GM23248 (cell line): Measurements from ENCODE around the gene NCOA3. TPM values are rescaled to one million over a fixed set of nuclear protein-coding genes. Genes with fewer than 3 reads are reported as not detected.

Experiments
- DNase-seq: peaks from one replicate; pipeline ENCODE4 v3.0.0-alpha.2; 2015
- H2AFZ ChIP-seq: fragments of 200-600 bp; sonication (generic); 2 replicates; pipeline ENCODE4 v1.6.1; 2016; ENCODE audit warnings: antibody characterized with exemption
- H3F3A ChIP-seq: fragments of 200-600 bp; sonication (generic); 2 replicates; pipeline ENCODE4 v1.6.1; 2016; ENCODE audit warnings: mild to moderate bottlenecking, antibody characterized with exemption, mixed run types; ENCODE audit not compliant: insufficient read depth
- H3K27ac ChIP-seq: fragments of 200-600 bp; sonication (generic); 2 replicates; pipeline ENCODE4 v1.5.1; 2016; ENCODE audit warnings: mild to moderate bottlenecking
- H3K27me3 ChIP-seq: fragments of 200-600 bp; sonication (generic); replicated peaks from 2 replicates; pipeline ENCODE4 v1.6.1; 2016; ENCODE audit warnings: mild to moderate bottlenecking; ENCODE audit not compliant: insufficient read depth
- H3K36me3 ChIP-seq: fragments of 200-600 bp; sonication (generic); 2 replicates; pipeline ENCODE4 v1.6.1; 2016; ENCODE audit warnings: low read depth, mild to moderate bottlenecking
- H3K4me1 ChIP-seq: fragments of 200-600 bp; sonication (generic); 2 replicates; pipeline ENCODE4 v1.6.1; 2016; ENCODE audit warnings: mild to moderate bottlenecking; ENCODE audit not compliant: insufficient read depth
- H3K4me2 ChIP-seq: fragments of 200-600 bp; sonication (generic); one replicate; pipeline ENCODE4 v1.6.1; 2016; ENCODE audit warnings: mild to moderate bottlenecking; ENCODE audit not compliant: unreplicated experiment
- H3K4me3 ChIP-seq: fragments of 200-600 bp; sonication (generic); 2 replicates; pipeline ENCODE4 v1.5.1; 2016; ENCODE audit warnings: mild to moderate bottlenecking
- H3K79me2 ChIP-seq: fragments of 200-600 bp; sonication (generic); 2 replicates; pipeline ENCODE4 v1.6.1; 2016; ENCODE audit warnings: mild to moderate bottlenecking; ENCODE audit not compliant: insufficient read depth
- H3K9ac ChIP-seq: fragments of 200-600 bp; sonication (generic); 2 replicates; pipeline ENCODE4 v1.6.1; 2016; ENCODE audit warnings: mild to moderate bottlenecking
- H3K9me2 ChIP-seq: fragments of 200-600 bp; sonication (generic); 2 replicates; pipeline ENCODE4 v1.6.1; 2016; ENCODE audit warnings: mixed run types, mild to moderate bottlenecking, moderate library complexity; ENCODE audit not compliant: insufficient read depth
- H3K9me3 ChIP-seq: fragments of 200-600 bp; sonication (generic); one replicate; pipeline ENCODE4 v1.6.1; 2017; ENCODE audit warnings: low read depth
- H4K20me1 ChIP-seq: fragments of 200-600 bp; sonication (generic); 2 replicates; pipeline ENCODE4 v1.6.0; 2016; ENCODE audit not compliant: insufficient read depth
- EZH2 ChIP-seq: fragments of 200-600 bp; sonication (generic); IDR thresholded peaks from 2 replicates; pipeline ENCODE4 v1.6.1; 2018; ENCODE audit warnings: antibody characterized with exemption, mild to moderate bottlenecking; ENCODE audit not compliant: insufficient read depth, poor library complexity, severe bottlenecking
- EZH2phosphoT487 ChIP-seq: fragments of 200-600 bp; sonication (generic); IDR thresholded peaks from 2 replicates; pipeline ENCODE4 v1.6.1; 2018; ENCODE audit warnings: antibody characterized with exemption, moderate library complexity, mild to moderate bottlenecking, low read depth; ENCODE audit not compliant: insufficient read depth
- WGBS, 2 experiments: methylation state at CpG; one replicate each; pipeline ENCODE4 v1.1.6; 2015 to 2017; ENCODE audit warnings: low lambda C conversion rate in 2 of 2, low coverage in 1 of 2; ENCODE audit errors: missing lambda C conversion rate in 2 of 2; 5-methylcytosine and 5-hydroxymethylcytosine counted together
- in situ Hi-C: fragments of 300-500 bp; cut with MboI; formaldehyde crosslinking; loops from 2 replicates; pipeline ENCODE4 v1.15.0; 2020
- polyA plus RNA-seq: library from polyadenylated mRNA; unstranded; fragments of >200 nt; fragmentation: Nextera tagmentation; extraction: Ambion mirVana; gene quantifications from 2 replicates; pipeline ENCODE4 v1.2.1, GENCODE V29; 2016
- total RNA-seq: library from RNA; depleted of rRNA; stranded (reverse); fragments of >200 nt; shearing (Covaris generic); gene quantifications from 2 replicates; pipeline ENCODE4 v1.2.3, GENCODE V29; 2014

NCOA3 gene
- total and polyA plus RNA-seq, 2 experiments from 2014 or later, result 19.5 to 36.6 TPM

- no peak overlapping the region for H3K4me3 ChIP-seq
- H4K20me1 ChIP-seq, result 0 out of 2 replicates have a peak, but pooled peaks cover 5% of the 10 kb centered on the region
- DNase-seq, result peak; percentile 54
- peak overlapping the region; percentile 41 for H3K4me2 ChIP-seq
- H3K9me3 ChIP-seq, result no peaks in the 10 kb centered on the region
- 46 to 55% methylated on average over 2 of the region's 2 CpGs for WGBS, 2 experiments
- H3K4me1 ChIP-seq, result peaks cover 47% of the 10 kb centered on the region
- H3K36me3 ChIP-seq, result no peaks in the 10 kb centered on the region
- no peak for TF ChIP-seq EZH2
- TF ChIP-seq EZH2phosphoT487, result no peak
- H3K27me3 ChIP-seq, result no peaks in the 10 kb centered on the region
- no peak overlapping the region for H2AFZ ChIP-seq
- H3K27ac ChIP-seq, result peak overlapping the region; percentile 43
- peaks cover 90% of the 10 kb centered on the region for H3K79me2 ChIP-seq
- no peaks in the 10 kb centered on the region for H3K9me2 ChIP-seq
- in situ Hi-C loops, result no loop called here
- H3F3A ChIP-seq, result peaks cover 39% of the 10 kb centered on the region
- no peak overlapping the region for H3K9ac ChIP-seq
Observed at GRCh38 chr20:47544852-47545251, 43.2 kb downstream of the NCOA3 start.

DNA sequence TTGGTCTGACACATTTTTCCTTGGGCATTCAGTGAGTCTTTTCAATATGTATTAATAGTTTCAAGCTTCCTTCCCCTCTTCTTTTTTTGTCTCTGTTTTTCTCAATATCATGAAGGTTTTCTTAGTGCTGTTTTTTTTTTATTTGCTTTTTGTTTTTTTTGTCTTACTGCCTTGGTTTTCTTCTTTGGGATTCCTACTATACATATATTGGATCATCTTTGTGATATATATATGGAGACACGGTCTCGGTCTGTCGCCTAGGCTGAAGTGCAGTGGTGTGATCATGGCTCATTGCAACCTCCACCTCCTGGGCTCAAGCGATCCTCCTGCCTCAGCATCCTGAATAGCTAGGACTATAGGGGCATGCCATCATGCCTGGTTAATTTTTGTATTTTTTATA is 43.8 kb downstream of the NCOA3 start:
- Histone ChIP-seq H3K9me3 (no peaks in the 10 kb centered on the region), H3K4me2 (no peak overlapping the region), H3K79me2 (peaks cover 90% of the 10 kb centered on the region), H4K20me1 (0 out of 2 replicates have a peak, but pooled peaks cover 5% of the 10 kb centered on the region), H3K27me3 (no peaks in the 10 kb centered on the region), H2AFZ (no peak overlapping the region), H3K4me1 (peaks cover 47% of the 10 kb centered on the region), H3F3A (peaks cover 36% of the 10 kb centered on the region), H3K9ac (no peak overlapping the region), H3K9me2 (no peaks in the 10 kb centered on the region), H3K36me3 (no peaks in the 10 kb centered on the region), H3K4me3 (no peak overlapping the region), H3K27ac (peak overlapping the region; percentile 56)
- DNase-seq, result no peak
- TF ChIP-seq EZH2 (no peak), EZH2phosphoT487 (no peak)
- in situ Hi-C loops, result no loop called here
- WGBS, 2 experiments, result 97 to 98% methylated on average over 4 of the region's 4 CpGs

- no peaks in the 10 kb centered on the region for H3K27me3 ChIP-seq
- H4K20me1 ChIP-seq, result 0 out of 2 replicates have a peak, but pooled peaks cover 5% of the 10 kb centered on the region
- H3K4me3 ChIP-seq, result 0 out of 2 replicates have a peak overlapping the region, but pooled peaks have one; percentile 10
- H3K9me3 ChIP-seq, result no peaks in the 10 kb centered on the region
- H3K9me2 ChIP-seq, result no peaks in the 10 kb centered on the region
- peaks cover 31% of the 10 kb centered on the region for H3F3A ChIP-seq
- TF ChIP-seq EZH2 (no peak), EZH2phosphoT487 (no peak)
- H2AFZ ChIP-seq, result no peak overlapping the region
- H3K27ac ChIP-seq, result peak overlapping the region; percentile 56
- H3K79me2 ChIP-seq, result peaks cover 93% of the 10 kb centered on the region
- peak overlapping the region; percentile 22 for H3K4me2 ChIP-seq
- peak; percentile 79 for DNase-seq
- no peak overlapping the region for H3K9ac ChIP-seq
- in situ Hi-C loops, result no loop called here
- H3K36me3 ChIP-seq, result no peaks in the 10 kb centered on the region
- WGBS, 2 experiments, result 79 to 82% methylated on average over 13 of the region's 13 CpGs
- peaks cover 47% of the 10 kb centered on the region for H3K4me1 ChIP-seq
Observed at GRCh38 chr20:47546184-47547033, 44.7 kb downstream of the NCOA3 start.

DNA sequence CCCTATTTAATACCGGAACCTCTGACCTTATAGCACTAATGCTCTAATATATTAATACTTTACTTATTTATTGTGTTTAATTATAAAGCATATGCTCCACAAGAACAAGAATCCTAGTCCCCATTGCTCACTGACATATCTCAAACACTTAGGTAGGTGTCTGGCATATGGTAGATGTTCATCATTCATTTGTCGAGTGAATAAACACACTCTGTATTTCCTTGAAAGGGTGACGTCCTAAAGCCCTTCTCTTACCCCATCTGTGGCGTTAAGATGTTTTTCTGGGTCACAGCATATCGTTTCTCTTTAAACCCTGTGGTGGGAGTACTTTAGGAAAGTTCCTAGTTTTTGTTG is 45.3 kb downstream of the NCOA3 start:
- H3F3A ChIP-seq, result peaks cover 31% of the 10 kb centered on the region
- 91 to 96% methylated on average over 5 of the region's 5 CpGs for WGBS, 2 experiments
- H3K27ac ChIP-seq, result peak overlapping the region; percentile 51; the same call in 1 of the 2 replicates

More for the DNA sequence above, 45.3 kb downstream of the NCOA3 start:
- H3K79me2 ChIP-seq, result peaks cover 93% of the 10 kb centered on the region
- H3K4me2 ChIP-seq, result no peak overlapping the region
- no peak overlapping the region for H2AFZ ChIP-seq
- H3K9ac ChIP-seq, result no peak overlapping the region
- TF ChIP-seq EZH2phosphoT487 (no peak), EZH2 (no peak)
- in situ Hi-C loops, result no loop called here
- 0 out of 2 replicates have a peak, but pooled peaks cover 5% of the 10 kb centered on the region for H4K20me1 ChIP-seq
- H3K27me3 ChIP-seq, result no peaks in the 10 kb centered on the region
- H3K4me3 ChIP-seq, result no peak overlapping the region
- no peaks in the 10 kb centered on the region for H3K9me3 ChIP-seq
- no peaks in the 10 kb centered on the region for H3K36me3 ChIP-seq
- no peaks in the 10 kb centered on the region for H3K9me2 ChIP-seq
- no peak for DNase-seq
- H3K4me1 ChIP-seq, result peaks cover 47% of the 10 kb centered on the region
